GM08714 (cell line): Measurements from ENCODE around the gene CENPU.
"Not testable (repeated sequence)": the region's sequence is repeated elsewhere in the genome, so short reads cannot be mapped to it uniquely, and the experiment has no call there.

ENCODE experiments used
- H3K4me3 ChIP-seq: fragments of 200-500 bp; sonication (Bioruptor generic); 2 replicates; pipeline ENCODE4 v1.5.1; 2014; ENCODE audit warnings: mild to moderate bottlenecking, low read length, inconsistent platforms
- ZNF274 ChIP-seq: IDR thresholded peaks from 2 replicates; pipeline ENCODE4 v1.6.1; 2012; ENCODE audit warnings: mild to moderate bottlenecking, low read depth, low read length

The CENPU gene

DNA sequence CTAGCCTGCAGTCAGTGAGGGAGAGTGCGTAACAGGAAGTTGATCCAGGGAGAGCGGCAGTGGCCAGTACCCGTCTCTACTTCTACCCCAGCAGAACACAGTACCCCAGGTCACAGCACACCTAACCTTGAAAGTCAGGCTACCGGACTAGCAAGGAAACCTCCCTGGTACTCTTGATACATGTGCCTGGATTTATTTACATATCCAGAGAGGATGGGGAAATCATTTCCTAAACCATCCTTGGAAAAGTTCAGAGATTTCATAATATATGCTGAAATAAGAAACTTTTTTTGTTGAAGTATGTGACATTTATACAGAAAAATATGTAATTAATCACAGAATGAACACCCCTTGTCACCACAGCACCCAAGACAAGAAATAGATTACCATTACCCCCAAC lies 59.9 kb downstream of the CENPU start:
- no peak overlapping the region for H3K4me3 ChIP-seq
- no peak for TF ChIP-seq ZNF274

DNA sequence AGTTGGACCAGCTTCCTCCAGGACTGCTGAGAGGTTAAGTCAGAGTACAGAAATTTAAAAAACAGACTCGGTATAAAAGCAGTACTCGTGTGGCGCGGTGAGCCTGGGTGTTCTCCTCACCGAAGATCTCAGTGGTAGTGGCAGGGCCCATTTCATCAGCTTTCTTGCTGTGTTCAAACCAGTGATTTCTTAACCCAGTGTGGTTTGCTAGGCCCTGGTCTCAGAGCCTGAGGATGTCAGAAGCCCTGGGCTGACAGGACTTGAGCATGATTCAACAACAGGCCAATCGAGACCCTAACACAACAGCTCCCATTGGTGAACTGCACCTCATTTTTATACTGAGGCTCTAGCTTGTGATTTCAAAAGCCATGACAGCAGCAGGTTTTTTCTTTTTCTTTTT lies 61.2 kb downstream of the CENPU start:
- H3K4me3 ChIP-seq, result no peak overlapping the region
- TF ChIP-seq ZNF274, result no peak

DNA sequence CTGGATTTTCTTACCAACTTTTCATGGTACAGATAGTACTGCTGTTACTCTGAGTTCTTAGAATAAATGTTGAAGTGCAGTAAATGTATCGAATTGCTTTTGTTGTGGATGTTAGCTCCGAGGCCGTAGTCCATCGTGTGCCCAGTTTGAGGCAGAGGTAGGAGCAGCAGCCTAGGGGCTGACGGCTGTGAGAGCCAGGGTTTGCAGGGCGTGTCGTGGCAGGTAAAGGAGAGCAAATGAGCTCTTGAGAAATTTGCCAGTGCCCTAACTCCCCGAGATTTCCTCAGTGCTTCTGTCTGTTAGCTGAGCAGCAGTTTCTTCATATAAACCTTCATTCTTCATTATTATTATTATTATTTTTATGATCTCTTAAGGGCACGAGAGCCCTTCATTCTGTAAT lies 62.8 kb downstream of the CENPU start:
- no peak overlapping the region for H3K4me3 ChIP-seq
- TF ChIP-seq ZNF274, result no peak

DNA sequence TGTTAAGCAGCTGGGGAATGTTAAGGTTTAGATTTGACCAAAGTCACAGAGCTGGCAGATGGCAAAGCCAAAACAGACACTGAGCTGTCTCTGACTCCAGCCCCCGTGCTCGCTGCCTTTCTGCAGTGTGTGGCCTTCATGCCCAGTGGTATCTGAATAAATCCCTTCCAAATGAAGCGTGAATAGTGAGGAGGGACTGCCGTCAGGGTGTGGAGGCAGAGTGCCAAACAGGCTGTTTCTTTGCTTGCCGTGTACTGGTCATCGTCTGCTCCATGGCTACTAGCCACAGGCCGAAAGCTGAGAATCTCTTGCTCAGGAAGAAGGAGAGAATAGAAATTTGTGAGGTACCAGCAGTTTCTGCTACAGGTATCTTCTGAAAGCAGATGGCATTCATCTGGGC lies 64.6 kb downstream of the CENPU start:
- no peak for TF ChIP-seq ZNF274
- H3K4me3 ChIP-seq, result no peak overlapping the region

DNA sequence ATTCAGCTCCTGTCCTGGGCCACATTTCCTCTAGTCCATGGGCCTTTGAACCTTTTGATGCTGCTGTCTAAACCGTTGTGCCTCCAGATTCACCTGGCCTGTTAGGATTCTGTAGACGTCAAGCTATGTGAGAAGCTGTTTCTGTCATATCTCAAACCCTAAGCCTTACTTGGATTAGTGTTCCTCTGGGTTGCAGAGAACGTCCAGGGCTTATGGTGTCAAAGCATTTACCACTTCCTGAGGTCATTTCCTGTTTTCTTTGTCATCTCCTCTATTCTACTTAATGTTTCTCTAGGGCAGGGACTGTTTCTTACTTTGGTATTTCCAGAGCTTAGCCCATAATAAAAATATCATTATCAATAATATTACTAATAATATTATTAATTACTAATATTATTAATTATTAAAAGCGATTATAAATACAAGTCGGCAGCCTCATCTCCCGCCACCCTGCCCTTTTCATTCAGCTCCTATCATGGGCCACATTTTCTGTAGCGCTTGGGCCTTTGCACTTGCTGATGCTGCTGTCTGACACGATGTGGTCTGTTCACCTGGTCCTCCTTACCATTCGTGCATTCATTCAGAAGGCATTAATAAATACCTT lies 65.3 kb downstream of the CENPU start:
- no peak overlapping the region for H3K4me3 ChIP-seq
- TF ChIP-seq ZNF274, result no peak

DNA sequence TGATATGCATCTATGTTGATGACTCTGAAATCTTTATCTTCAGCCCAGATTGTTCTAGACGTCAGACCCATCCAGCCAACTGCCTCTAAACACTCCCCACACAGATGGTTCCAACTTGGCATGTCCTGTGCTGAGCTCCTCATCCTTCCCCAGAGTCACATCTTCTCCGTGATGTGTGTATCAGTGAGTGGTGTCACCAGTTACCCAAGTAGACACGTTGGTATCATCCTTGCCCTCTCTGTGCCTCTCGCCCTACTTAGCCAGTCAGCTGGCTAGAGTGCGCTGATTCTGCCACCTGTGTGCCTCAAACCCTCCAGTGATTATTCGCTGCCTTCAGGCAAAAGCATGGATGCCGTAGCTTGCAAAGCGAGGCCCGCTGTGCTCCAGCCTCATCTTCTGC lies 65.8 kb downstream of the CENPU start:
- H3K4me3 ChIP-seq, result no peak overlapping the region
- TF ChIP-seq ZNF274, result no peak

- no peak overlapping the region for H3K4me3 ChIP-seq
- TF ChIP-seq ZNF274, result no peak
Measured at GRCh38 chr4:184666670-184667069, 67.2 kb downstream of the CENPU start.

GRCh38 chr4:184664445-184665210 lies 69.3 kb downstream of the CENPU start:
- no peak overlapping the region for H3K4me3 ChIP-seq
- no peak for TF ChIP-seq ZNF274

DNA sequence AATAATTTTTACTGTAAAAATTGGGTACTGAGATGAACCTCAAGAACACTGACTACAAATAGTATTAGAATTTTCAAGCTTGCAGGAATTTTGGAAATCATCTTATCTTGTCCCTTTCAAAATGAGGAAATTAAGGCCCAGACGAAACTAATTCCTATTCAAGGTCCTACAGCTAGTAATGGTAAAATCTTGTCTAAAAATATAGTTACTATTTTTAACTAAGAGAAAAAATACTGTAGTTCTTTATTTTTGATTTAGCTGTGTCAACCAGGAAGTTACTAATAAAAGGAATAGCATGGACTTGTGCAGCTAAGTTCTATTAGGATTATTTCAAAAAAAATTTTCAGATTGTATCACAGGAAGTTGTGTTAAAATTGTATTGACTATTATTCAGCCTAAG lies 71.7 kb downstream of the CENPU start:
- no peak for TF ChIP-seq ZNF274
- H3K4me3 ChIP-seq, result no peak overlapping the region

- no peak overlapping the region for H3K4me3 ChIP-seq
- TF ChIP-seq ZNF274, result no peak
Measured at GRCh38 chr4:184660978-184661377, 72.9 kb downstream of the CENPU start.

- not testable (repeated sequence) for H3K4me3 ChIP-seq
Measured at GRCh38 chr4:184657820-184658219, 76.1 kb downstream of the CENPU start.

- TF ChIP-seq ZNF274, result no peak
- H3K4me3 ChIP-seq, result no peak overlapping the region
Measured at GRCh38 chr4:184657144-184657543, 76.8 kb downstream of the CENPU start.

DNA sequence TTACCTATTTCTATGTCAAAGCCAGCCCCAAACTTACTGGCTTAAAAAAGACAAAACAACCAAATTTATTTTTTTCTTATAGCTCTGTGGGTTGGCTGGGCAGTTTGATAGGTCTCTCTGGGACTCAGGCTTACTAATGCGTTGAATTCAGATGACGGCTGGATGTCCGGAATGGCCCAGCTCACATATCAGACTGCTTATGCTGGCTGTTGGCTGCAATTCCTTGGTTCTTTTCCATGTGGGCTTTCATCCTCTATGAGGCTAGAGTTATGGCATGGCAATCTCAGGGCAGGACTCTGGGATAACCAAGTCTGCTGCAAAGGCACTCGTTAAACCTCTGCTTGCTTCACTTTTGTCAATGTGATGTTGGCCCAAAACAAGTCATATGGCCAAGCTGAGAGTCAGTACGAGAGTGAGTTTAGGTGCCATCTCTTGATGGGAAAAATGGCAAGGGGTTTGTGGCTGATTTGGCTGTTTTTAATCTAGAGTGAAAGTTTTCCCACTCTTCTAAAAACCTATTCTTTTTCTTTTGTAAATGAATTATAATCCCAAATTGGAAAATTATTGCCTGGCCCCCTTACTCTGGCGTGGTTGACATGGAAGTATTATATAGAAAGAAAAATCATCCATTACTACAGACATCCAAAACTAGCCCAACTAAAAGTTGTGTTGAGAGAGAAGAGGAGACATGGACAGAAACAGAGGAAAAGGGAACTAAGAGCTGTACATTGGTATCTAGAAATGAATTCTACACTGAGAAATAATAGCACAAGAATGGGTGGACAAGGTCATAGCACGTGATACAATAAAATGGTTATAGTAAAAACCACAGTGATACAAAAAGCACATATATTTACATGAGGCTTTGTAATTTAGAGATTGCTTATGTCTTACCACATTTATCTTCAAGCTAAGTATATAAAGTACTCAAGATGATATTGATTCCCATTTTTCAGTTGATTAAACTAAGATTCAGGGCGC lies 77.7 kb downstream of the CENPU start:
- no peak for TF ChIP-seq ZNF274
- no peak overlapping the region for H3K4me3 ChIP-seq

- no peak for TF ChIP-seq ZNF274
Measured at GRCh38 chr4:184653650-184654049, 80.2 kb downstream of the CENPU start.

DNA sequence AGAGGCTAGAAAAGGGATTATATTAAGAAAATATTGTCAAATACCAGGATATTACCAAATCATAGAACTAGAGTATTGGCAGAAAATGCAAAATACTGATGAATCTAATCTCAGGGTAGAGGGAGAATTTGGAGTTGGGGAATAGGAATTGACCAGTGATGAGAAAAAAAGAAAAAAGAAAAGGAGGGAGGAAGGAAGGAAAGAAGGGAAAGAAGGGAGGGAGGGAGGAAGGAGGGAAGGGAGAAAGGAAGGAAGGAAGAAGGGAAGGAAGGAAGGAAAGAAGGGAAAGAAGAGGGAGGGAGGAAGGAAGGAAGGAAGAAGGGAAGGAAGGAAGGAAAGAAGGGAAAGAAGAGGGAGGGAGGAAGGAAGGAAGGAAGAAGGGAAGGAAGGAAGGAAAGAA lies 81.2 kb downstream of the CENPU start:
- not testable (repeated sequence) for H3K4me3 ChIP-seq

More at GRCh38 chr4:184653650-184654049, 80.2 kb downstream of the CENPU start:
- H3K4me3 ChIP-seq, result no peak overlapping the region
